Calu3 (cell line): ENCODE results near the gene FIBIN. TPM values are rescaled to one million over a fixed set of nuclear protein-coding genes. Genes with fewer than 3 reads are reported as not detected.

Experiments used
- BruUV-seq: library from RNA; stranded (reverse); fragments of 400-500 nt; replicated peaks from 2 replicates; lab custom pipeline; 2021; lab: Mats Ljungman, UMichigan
- CTCF ChIA-PET: fragments of 300-600 bp; sonication (Branson Sonifier 250); formaldehyde crosslinking; loops from one replicate; lab custom pipeline; 2022; ENCODE audit warnings: antibody characterized with exemption; lab: Charles Lee
- DNase-seq: peaks from one replicate; pipeline ENCODE4 v3.0.0; 2022
- H3K27ac Mint-ChIP-seq: one replicate; pipeline ENCODE4 v1.8.0; 2022; ENCODE audit warnings: mixed read lengths; ENCODE audit not compliant: unreplicated experiment
- H3K27me3 Mint-ChIP-seq: one replicate; pipeline ENCODE4 v1.8.0; 2022; ENCODE audit warnings: mixed read lengths; ENCODE audit not compliant: unreplicated experiment
- H3K36me3 Mint-ChIP-seq: one replicate; pipeline ENCODE4 v1.8.0; 2022; ENCODE audit warnings: mild to moderate bottlenecking, moderate library complexity, mixed read lengths; ENCODE audit not compliant: insufficient read depth, unreplicated experiment
- H3K4me1 Mint-ChIP-seq: one replicate; pipeline ENCODE4 v1.8.0; 2022; ENCODE audit warnings: mild to moderate bottlenecking, low read depth, mixed read lengths; ENCODE audit not compliant: unreplicated experiment
- H3K4me3 Mint-ChIP-seq: one replicate; pipeline ENCODE4 v1.8.0; 2022; ENCODE audit warnings: mild to moderate bottlenecking, low read depth, moderate library complexity, mixed read lengths; ENCODE audit not compliant: unreplicated experiment
- H3K9me3 Mint-ChIP-seq: one replicate; pipeline ENCODE4 v1.8.0; 2022; ENCODE audit warnings: low read depth, mixed read lengths; ENCODE audit not compliant: unreplicated experiment
- CTCF ChIP-seq: fragments of 200-600 bp; IDR thresholded peaks from one replicate; pipeline ENCODE4 v1.8.0; 2022; ENCODE audit warnings: antibody characterized with exemption; ENCODE audit not compliant: unreplicated experiment
- intact Hi-C: fragments of 100-400 bp; cut with micrococcal nuclease; formaldehyde crosslinking; loops from one replicate; pipeline ENCODE4 v1.10.0; 2022; ENCODE audit not compliant: unreplicated experiment
- total RNA-seq: library from RNA; stranded (reverse); gene quantifications from 2 replicates; pipeline ENCODE4 v1.2.3, GENCODE V29; 2022

The FIBIN gene
- total RNA-seq, 1 experiment from 2014 or later = not detected

DNA sequence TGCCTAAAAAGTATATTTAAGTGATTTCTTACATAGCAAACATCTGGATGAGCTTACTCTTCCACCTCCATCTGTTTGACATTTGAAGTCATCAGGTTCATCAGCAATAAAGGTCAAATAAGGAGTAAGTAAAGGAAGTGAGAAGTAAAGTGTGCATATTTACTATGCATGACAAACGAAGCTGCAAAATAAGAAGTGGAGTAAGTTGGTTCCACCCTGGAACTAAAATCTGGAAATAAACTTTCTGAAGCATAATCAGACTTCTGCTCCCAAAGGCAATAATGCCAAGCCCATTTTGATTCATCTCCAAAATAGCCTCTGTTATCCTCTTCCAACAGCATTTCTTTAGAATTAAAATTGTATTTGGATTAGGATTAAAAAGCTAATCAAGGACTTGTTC lies 8.4 kb upstream of the FIBIN start:
- Mint-ChIP-seq H3K4me1 (no peaks in the 10 kb centered on the region), H3K27me3 (no peaks in the 10 kb centered on the region), H3K36me3 (no peaks in the 10 kb centered on the region), H3K27ac (no peak overlapping the region), H3K9me3 (peaks cover 13% of the 10 kb centered on the region), H3K4me3 (no peak overlapping the region)
- intact Hi-C loops = no loop called here
- CTCF ChIA-PET = no interaction called here
- TF ChIP-seq CTCF = no peak
- no TSS peak for BruUV-seq
- DNase-seq = no peak

GRCh38 chr11:26985943-26986342 lies 8.0 kb upstream of the FIBIN start:
- Mint-ChIP-seq H3K36me3 (no peaks in the 10 kb centered on the region), H3K27me3 (no peaks in the 10 kb centered on the region), H3K4me1 (no peaks in the 10 kb centered on the region), H3K9me3 (peaks cover 13% of the 10 kb centered on the region), H3K27ac (no peak overlapping the region), H3K4me3 (no peak overlapping the region)
- DNase-seq = no peak
- intact Hi-C loops = no loop called here
- TF ChIP-seq CTCF = no peak
- BruUV-seq = no TSS peak
- CTCF ChIA-PET = no interaction called here

DNA sequence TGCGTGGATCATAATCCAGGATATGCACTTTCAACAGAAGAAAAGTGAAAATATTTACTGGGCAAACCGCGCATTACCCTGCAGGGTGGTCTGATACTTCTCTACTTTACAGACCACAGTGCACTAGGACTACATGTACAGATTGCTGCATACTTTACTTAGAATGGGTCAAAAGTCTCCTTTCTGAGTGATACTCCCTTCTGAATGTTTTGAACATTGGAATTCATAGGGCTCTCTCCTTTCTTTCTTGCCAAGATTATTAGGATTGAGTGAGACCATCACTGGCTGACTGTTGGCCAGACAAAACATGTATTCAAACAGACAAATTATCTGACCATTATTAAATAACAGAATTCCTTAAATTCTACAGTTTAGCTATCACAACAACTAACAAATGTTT lies 6.6 kb upstream of the FIBIN start:
- BruUV-seq = no TSS peak

GRCh38 chr11:26987731-26988130 lies 6.2 kb upstream of the FIBIN start:
- Mint-ChIP-seq H3K36me3 (no peaks in the 10 kb centered on the region), H3K4me1 (no peaks in the 10 kb centered on the region), H3K27ac (no peak overlapping the region), H3K27me3 (no peaks in the 10 kb centered on the region), H3K9me3 (peaks cover 7% of the 10 kb centered on the region), H3K4me3 (no peak overlapping the region)
- CTCF ChIA-PET = no interaction called here
- intact Hi-C loops = no loop called here
- DNase-seq = no peak
- no TSS peak for BruUV-seq
- no peak for TF ChIP-seq CTCF

More for the DNA sequence above, 6.6 kb upstream of the FIBIN start:
- Mint-ChIP-seq H3K27ac (no peak overlapping the region), H3K4me1 (no peaks in the 10 kb centered on the region), H3K36me3 (no peaks in the 10 kb centered on the region), H3K27me3 (no peaks in the 10 kb centered on the region), H3K9me3 (peaks cover 10% of the 10 kb centered on the region), H3K4me3 (no peak overlapping the region)
- no peak for TF ChIP-seq CTCF
- DNase-seq = no peak
- intact Hi-C loops = no loop called here
- CTCF ChIA-PET = no interaction called here
